ENCODE results near the gene WDR7. TPM values are rescaled to one million over a fixed set of nuclear protein-coding genes. Genes with fewer than 3 reads are reported as not detected.

Gene WDR7
- total RNA-seq, 2 experiments from 2014 or later = 39.7 to 44.2 TPM

- CTCF ChIA-PET = interaction anchor here (1.2 kb wide), 1 partner anchor 27 kb away, joined by 3 read pairs; no protein-coding TSS in a partner anchor
- POLR2A ChIA-PET = no interaction called here
Observed at GRCh38 chr18:57062178-57062577, 411.0 kb downstream of the WDR7 start.

DNA sequence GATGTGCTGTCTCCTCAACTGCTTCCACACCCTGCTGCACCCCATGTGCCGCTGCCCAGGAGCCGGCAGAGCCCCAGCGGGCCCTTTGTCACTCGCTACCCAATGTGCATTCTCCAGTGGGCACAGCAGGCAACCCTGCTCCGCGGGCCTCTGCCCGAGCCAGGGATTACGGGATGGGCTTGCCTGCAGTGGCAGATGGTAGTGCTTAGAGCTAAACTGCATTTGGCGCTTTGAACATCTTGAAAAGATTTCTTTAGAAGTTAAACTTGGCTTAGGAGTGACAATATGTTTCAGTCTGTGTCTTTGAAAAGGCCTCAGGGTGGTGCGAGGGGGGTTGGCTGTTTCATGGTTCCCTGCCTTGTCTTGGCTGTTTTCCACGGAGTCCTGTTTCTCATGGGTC, 411.7 kb downstream of the WDR7 start:
- Mint-ChIP-seq H3K9me3 (ENCODE audit: insufficient read depth) (no peaks in the 10 kb centered on the region), H3K27ac (no peak overlapping the region), H3K36me3 (ENCODE audit: low read depth) (no peaks in the 10 kb centered on the region), H3K4me3 (no peak overlapping the region), H3K27me3 (ENCODE audit: low read depth) (peaks cover 2% of the 10 kb centered on the region), H3K4me1 (ENCODE audit: low read depth) (peaks cover 5% of the 10 kb centered on the region)
- DNase-seq (no peak), ATAC-seq (no peak)
- CTCF ChIA-PET = interaction anchor here (1.2 kb wide), 1 partner anchor 28 kb away, joined by 3 read pairs; no protein-coding TSS in a partner anchor
- POLR2A ChIA-PET = no interaction called here

More at GRCh38 chr18:57062178-57062577, 411.0 kb downstream of the WDR7 start:
- no peak for ATAC-seq
- no peaks in the 10 kb centered on the region for H3K9me3 Mint-ChIP-seq (ENCODE audit: insufficient read depth)
- no peak overlapping the region for H3K4me3 Mint-ChIP-seq
- H3K36me3 Mint-ChIP-seq (ENCODE audit: low read depth) = no peaks in the 10 kb centered on the region
- H3K4me1 Mint-ChIP-seq (ENCODE audit: low read depth) = peaks cover 5% of the 10 kb centered on the region
- H3K27me3 Mint-ChIP-seq (ENCODE audit: low read depth) = peaks cover 2% of the 10 kb centered on the region
- no peak for DNase-seq
- H3K27ac Mint-ChIP-seq = no peak overlapping the region

DNA sequence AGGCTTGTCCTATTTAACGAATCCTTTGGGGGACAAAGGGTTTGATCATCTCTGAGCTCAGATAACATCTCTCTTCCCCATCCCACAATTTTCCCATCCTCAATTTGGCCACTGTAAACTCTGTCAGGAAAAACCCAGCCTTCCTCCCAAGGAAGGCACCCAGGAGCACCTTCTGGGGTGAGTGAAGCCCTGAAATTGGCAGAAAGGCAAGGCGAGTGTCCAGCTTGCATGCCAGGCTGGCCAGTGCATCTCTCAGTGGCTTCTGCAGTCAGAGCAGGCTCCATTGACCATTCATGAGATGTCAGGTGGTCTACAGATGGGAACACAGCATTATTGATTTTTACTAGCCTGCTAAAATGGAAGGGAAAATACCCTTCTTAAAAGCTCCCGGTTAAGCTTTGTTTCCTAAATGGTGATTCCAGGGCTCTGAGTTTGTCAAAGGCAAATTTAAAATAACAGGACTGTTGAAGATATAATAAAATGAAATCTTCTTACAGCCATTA, 412.5 kb downstream of the WDR7 start:
- H3K4me1 Mint-ChIP-seq (ENCODE audit: low read depth) = peaks cover 5% of the 10 kb centered on the region
- H3K27ac Mint-ChIP-seq = no peak overlapping the region
- ATAC-seq (no peak), DNase-seq (no peak)
- POLR2A ChIA-PET = no interaction called here
- no peaks in the 10 kb centered on the region for H3K9me3 Mint-ChIP-seq (ENCODE audit: insufficient read depth)
- H3K36me3 Mint-ChIP-seq (ENCODE audit: low read depth) = no peaks in the 10 kb centered on the region
- CTCF ChIA-PET = no interaction called here
- H3K4me3 Mint-ChIP-seq = no peak overlapping the region
- H3K27me3 Mint-ChIP-seq (ENCODE audit: low read depth) = no peaks in the 10 kb centered on the region

- peaks cover 32% of the 10 kb centered on the region for H3K4me1 Mint-ChIP-seq (ENCODE audit: low read depth)
- H3K27me3 Mint-ChIP-seq (ENCODE audit: low read depth) = peaks cover 25% of the 10 kb centered on the region
- ChIA-PET CTCF (no interaction called here), POLR2A (no interaction called here)
- no peak overlapping the region for H3K27ac Mint-ChIP-seq
- DNase-seq = no peak
- ATAC-seq = no peak
- H3K9me3 Mint-ChIP-seq (ENCODE audit: insufficient read depth) = no peaks in the 10 kb centered on the region
- H3K36me3 Mint-ChIP-seq (ENCODE audit: low read depth) = no peaks in the 10 kb centered on the region
- no peak overlapping the region for H3K4me3 Mint-ChIP-seq
Observed at GRCh38 chr18:57073501-57074187, 422.5 kb downstream of the WDR7 start.

DNA sequence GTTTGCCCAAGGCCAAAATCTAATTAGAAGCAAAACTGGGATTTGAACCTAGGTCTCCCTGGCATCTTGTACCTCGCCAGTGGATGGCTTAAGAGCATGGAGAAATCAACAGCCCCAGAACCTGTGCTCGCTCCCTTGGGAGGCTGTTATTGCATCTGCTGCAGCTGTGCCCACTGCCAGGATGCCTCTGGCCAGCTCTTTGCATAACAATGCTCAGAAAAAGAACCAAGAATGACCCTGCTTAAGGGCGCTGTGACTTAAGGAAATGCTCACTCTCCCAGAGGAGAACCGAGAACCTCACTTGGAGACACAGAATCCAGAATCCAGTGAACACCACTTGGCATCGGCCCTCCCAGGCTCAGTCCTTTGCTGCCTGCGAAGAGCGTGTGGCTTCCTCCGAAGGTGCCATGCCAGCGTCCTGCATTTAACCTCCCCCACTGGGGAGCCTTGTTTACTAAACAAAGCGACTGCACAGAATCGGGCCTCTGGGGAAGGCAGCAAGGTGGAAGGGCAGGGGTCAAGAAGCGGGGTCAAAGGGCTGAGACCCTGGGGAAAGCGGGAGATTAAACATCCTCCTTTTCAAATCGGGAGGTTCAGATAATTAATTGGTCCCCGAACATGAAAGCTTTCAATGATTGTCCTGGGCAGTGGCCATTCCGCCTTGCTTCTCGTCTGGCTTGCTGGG, 424.7 kb downstream of the WDR7 start:
- H3K27me3 Mint-ChIP-seq (ENCODE audit: low read depth) = peaks cover 37% of the 10 kb centered on the region
- H3K36me3 Mint-ChIP-seq (ENCODE audit: low read depth) = no peaks in the 10 kb centered on the region
- ChIA-PET POLR2A (no interaction called here), CTCF (no interaction called here)
- peaks cover 47% of the 10 kb centered on the region for H3K4me1 Mint-ChIP-seq (ENCODE audit: low read depth)
- no peak for DNase-seq
- no peaks in the 10 kb centered on the region for H3K9me3 Mint-ChIP-seq (ENCODE audit: insufficient read depth)
- ATAC-seq = no peak
- H3K4me3 Mint-ChIP-seq = no peak overlapping the region
- no peak overlapping the region for H3K27ac Mint-ChIP-seq

GRCh38 chr18:57077005-57077765, 426.0 kb downstream of the WDR7 start:
- H3K36me3 Mint-ChIP-seq (ENCODE audit: low read depth) = no peaks in the 10 kb centered on the region
- DNase-seq = peak; percentile 23
- ATAC-seq = no peak
- no peaks in the 10 kb centered on the region for H3K9me3 Mint-ChIP-seq (ENCODE audit: insufficient read depth)
- CTCF ChIA-PET = no interaction called here
- peaks cover 47% of the 10 kb centered on the region for H3K4me1 Mint-ChIP-seq (ENCODE audit: low read depth)
- peak overlapping the region; percentile 61 for H3K4me3 Mint-ChIP-seq
- peaks cover 35% of the 10 kb centered on the region for H3K27me3 Mint-ChIP-seq (ENCODE audit: low read depth)
- H3K27ac Mint-ChIP-seq = peak overlapping the region; percentile 83
- POLR2A ChIA-PET = interaction anchor here (0.6 kb wide), 1 partner anchor 62 kb away, joined by 3 read pairs; no protein-coding TSS in a partner anchor

- Mint-ChIP-seq H3K36me3 (ENCODE audit: low read depth) (peaks cover 2% of the 10 kb centered on the region), H3K27ac (peak overlapping the region; percentile 83), H3K4me3 (peak overlapping the region; percentile 61), H3K4me1 (ENCODE audit: low read depth) (peaks cover 48% of the 10 kb centered on the region), H3K9me3 (ENCODE audit: insufficient read depth) (peaks cover 7% of the 10 kb centered on the region), H3K27me3 (ENCODE audit: low read depth) (peaks cover 30% of the 10 kb centered on the region)
- CTCF ChIA-PET = no interaction called here
- POLR2A ChIA-PET = no interaction called here
- ATAC-seq (peak; percentile 87), DNase-seq (peak; percentile 82)
Observed at GRCh38 chr18:57077786-57078552, 426.8 kb downstream of the WDR7 start.

DNA sequence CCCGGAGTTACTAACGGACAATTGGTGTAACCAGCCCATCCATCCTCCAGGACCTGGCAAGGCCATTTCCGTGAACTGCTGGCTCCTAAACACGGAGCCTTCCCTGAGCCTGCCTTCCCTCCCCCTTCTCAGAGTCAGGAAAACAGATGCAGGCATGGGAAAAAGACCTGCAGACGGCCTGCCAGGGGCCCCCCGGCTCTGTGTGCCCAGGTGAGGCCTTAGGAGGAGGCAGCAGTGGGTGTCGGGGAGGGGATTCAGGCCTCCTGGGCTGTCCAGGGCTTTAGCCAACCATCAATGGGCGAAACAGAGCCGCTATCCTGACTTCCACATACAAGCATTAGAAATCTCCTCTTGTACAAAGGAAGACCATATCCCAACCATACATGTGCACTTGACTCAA, 427.5 kb downstream of the WDR7 start:
- H3K4me1 Mint-ChIP-seq (ENCODE audit: low read depth) = peaks cover 52% of the 10 kb centered on the region
- peaks cover 8% of the 10 kb centered on the region for H3K9me3 Mint-ChIP-seq (ENCODE audit: insufficient read depth)
- ChIA-PET POLR2A (no interaction called here), CTCF (no interaction called here)
- no peak for ATAC-seq
- DNase-seq = no peak
- H3K27me3 Mint-ChIP-seq (ENCODE audit: low read depth) = peaks cover 31% of the 10 kb centered on the region
- H3K4me3 Mint-ChIP-seq = no peak overlapping the region
- H3K36me3 Mint-ChIP-seq (ENCODE audit: low read depth) = peaks cover 7% of the 10 kb centered on the region
- H3K27ac Mint-ChIP-seq = peak overlapping the region; percentile 83

DNA sequence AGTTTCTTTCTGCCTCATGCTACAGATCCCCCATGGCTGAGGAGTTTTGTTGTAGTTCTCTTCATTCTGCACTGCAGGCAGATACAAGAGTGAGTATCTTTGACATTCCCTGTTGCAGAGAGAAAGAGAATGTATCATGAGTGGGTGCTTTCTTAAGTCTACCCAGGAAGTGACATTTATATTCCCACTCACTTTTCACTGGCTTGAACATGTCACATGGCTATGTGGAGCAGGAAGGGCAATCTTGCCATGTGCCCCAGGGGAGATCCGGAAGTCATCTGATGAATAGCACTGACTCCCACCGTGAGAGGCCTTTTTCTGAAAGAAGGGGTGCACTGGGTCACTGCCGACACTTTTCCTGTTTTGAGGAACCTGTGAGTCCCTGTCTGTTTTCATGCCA, 429.3 kb downstream of the WDR7 start:
- ChIA-PET CTCF (no interaction called here), POLR2A (no interaction called here)
- ATAC-seq (no peak), DNase-seq (no peak)
- Mint-ChIP-seq H3K9me3 (ENCODE audit: insufficient read depth) (peaks cover 8% of the 10 kb centered on the region), H3K4me1 (ENCODE audit: low read depth) (peaks cover 65% of the 10 kb centered on the region), H3K27me3 (ENCODE audit: low read depth) (peaks cover 21% of the 10 kb centered on the region), H3K27ac (no peak overlapping the region), H3K4me3 (no peak overlapping the region), H3K36me3 (ENCODE audit: low read depth) (peaks cover 14% of the 10 kb centered on the region)

- H3K27ac Mint-ChIP-seq = no peak overlapping the region
Observed at GRCh38 chr18:57081899-57082298, 430.7 kb downstream of the WDR7 start.

DNA sequence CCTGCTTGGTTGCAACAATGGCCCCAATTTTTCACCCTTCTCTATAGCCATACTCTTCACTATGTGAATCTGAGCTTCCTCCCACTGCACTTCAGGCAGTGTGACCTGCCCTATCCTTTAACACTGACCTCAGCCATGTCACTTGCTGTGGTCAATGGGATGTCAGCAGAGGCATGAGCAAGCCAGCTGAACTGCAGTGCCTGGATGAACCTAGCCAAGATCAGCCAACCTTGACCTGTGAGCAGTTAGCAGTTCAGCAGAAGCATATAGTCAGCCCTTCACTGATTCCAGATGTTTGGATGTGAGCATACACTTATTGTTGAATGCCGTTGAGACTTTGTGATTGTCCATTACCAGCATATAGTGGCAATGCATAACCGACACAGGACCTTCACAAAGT, 432.3 kb downstream of the WDR7 start:
- H3K27me3 Mint-ChIP-seq (ENCODE audit: low read depth) = peaks cover 22% of the 10 kb centered on the region
- POLR2A ChIA-PET = no interaction called here
- H3K9me3 Mint-ChIP-seq (ENCODE audit: insufficient read depth) = peaks cover 8% of the 10 kb centered on the region
- CTCF ChIA-PET = no interaction called here
- H3K36me3 Mint-ChIP-seq (ENCODE audit: low read depth) = peaks cover 14% of the 10 kb centered on the region
- ATAC-seq (no peak), DNase-seq (no peak)
- peaks cover 44% of the 10 kb centered on the region for H3K4me1 Mint-ChIP-seq (ENCODE audit: low read depth)
- H3K4me3 Mint-ChIP-seq = no peak overlapping the region
- peak overlapping the region; percentile 53 for H3K27ac Mint-ChIP-seq

More at GRCh38 chr18:57081899-57082298, 430.7 kb downstream of the WDR7 start:
- ChIA-PET CTCF (no interaction called here), POLR2A (no interaction called here)
- Mint-ChIP-seq H3K4me3 (no peak overlapping the region), H3K27me3 (ENCODE audit: low read depth) (peaks cover 17% of the 10 kb centered on the region), H3K36me3 (ENCODE audit: low read depth) (peaks cover 14% of the 10 kb centered on the region), H3K4me1 (ENCODE audit: low read depth) (peaks cover 60% of the 10 kb centered on the region), H3K9me3 (ENCODE audit: insufficient read depth) (peaks cover 8% of the 10 kb centered on the region)
- DNase-seq (no peak), ATAC-seq (no peak)
